K562 treated with DMSO at 1 percent for 24 hours (cell line): ENCODE measurements around the gene ADAMTS5. TPM values are rescaled to one million over a fixed set of nuclear protein-coding genes. Genes with fewer than 3 reads are reported as not detected.

Experiments used
- total RNA-seq: library from RNA; unstranded; fragments of 300-600 nt; gene quantifications from 2 replicates; pipeline ENCODE4 v1.2.3, GENCODE V29; 2022; ENCODE audit warnings: low read depth; ENCODE audit not compliant: insufficient read depth

Gene ADAMTS5
- not detected in 2 replicates for total RNA-seq

DNA sequence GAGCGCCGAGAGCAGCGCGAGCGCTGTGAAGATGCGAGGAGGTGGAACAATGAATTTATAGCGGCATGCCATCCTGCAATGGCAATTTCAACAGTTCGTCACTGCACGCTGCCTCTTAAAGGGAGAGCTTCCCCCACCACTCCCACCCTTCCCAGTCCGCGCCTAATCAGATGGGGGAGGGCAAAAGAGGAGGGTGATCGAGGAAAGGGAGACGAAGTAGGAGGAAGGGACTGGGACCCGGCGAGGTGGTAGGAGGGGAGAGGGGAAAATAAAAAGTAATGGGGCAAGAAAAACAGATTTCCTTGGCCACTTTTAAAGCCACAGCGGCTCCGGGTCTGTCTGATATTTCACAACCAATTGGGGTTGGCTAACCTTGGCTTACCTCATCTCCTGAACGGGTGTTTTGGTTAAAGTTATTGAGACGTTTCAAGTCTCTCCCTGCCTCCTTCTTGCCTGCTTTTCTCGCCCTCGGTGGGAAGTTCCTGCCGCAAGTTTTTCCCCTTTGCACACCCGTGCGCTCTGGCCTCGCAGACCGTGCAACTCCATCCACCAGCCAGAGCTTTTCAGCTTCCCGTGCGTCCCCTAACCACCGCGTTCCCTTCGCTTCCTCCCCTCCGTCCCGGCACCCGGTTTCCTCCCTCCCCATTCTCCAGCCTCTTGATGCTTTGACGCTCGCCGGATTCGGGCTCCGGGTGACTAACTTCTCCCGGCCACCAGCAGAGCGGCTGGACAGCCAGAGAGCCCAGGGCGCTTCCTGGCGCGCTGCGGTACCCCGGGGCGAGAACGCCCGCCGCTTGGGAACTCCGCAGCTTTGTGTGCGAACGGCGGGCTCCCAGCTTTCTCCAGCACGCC, at the start of gene ADAMTS5:
ADAMTS5 (minus strand) TSS at position 27 of the 852 bp plus-strand sequence. CDS start 697 bp downstream, outside the sequence.

Other genes starting within 250 kb of the ADAMTS5 start
- 0.66 TPM in 1 of 2 replicates, not detected in the other for gene ADAMTS1, start 121.7 kb downstream of the ADAMTS5 start, total RNA-seq